OCI-LY7 (cell line): ENCODE results near the gene ZFAND2B.

Experiments
- EZH2phosphoT487 ChIP-seq: fragments of 200-600 bp; sonication (generic); IDR thresholded peaks from 2 replicates; pipeline ENCODE4 v1.6.1; 2018; ENCODE audit warnings: low read depth, borderline replicate concordance, mild to moderate bottlenecking, mixed run types, antibody characterized with exemption, low read length, moderate library complexity, mixed read lengths
- TF ChIP-seq, protein P1 (sequence below): fragments of 200-600 bp; sonication (generic); conservative IDR thresholded peaks from 2 replicates; pipeline ENCODE4 v1.5.1; 2014; ENCODE audit warnings: mild to moderate bottlenecking, antibody characterized with exemption, low read length, moderate library complexity, mixed read lengths

DNA sequence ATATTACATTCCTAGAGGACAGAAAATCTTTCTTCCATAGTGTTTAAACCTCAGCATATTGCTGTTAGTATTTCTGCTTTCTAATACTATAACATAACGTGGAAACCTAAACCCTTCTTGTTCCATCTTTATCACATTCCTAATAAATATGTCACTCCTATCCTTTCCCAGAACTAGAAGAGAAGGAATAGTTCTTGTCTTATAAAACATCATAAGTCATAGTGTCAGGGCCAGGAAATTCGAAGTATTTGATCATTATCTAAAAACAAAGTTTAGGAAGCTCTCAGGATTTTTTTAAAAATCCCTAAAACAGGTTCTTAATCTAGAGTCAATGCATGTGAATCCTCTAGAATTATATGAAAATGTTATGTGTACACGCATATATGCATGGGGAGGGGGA, 48.0 kb upstream of the ZFAND2B start:
- TF ChIP-seq, protein P1, sequence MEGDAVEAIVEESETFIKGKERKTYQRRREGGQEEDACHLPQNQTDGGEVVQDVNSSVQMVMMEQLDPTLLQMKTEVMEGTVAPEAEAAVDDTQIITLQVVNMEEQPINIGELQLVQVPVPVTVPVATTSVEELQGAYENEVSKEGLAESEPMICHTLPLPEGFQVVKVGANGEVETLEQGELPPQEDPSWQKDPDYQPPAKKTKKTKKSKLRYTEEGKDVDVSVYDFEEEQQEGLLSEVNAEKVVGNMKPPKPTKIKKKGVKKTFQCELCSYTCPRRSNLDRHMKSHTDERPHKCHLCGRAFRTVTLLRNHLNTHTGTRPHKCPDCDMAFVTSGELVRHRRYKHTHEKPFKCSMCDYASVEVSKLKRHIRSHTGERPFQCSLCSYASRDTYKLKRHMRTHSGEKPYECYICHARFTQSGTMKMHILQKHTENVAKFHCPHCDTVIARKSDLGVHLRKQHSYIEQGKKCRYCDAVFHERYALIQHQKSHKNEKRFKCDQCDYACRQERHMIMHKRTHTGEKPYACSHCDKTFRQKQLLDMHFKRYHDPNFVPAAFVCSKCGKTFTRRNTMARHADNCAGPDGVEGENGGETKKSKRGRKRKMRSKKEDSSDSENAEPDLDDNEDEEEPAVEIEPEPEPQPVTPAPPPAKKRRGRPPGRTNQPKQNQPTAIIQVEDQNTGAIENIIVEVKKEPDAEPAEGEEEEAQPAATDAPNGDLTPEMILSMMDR = no peak
- TF ChIP-seq EZH2phosphoT487 = no peak
